H1 (cell line): Measurements from ENCODE around the gene C19orf73. TPM values are rescaled to one million over a fixed set of nuclear protein-coding genes. Genes with fewer than 3 reads are reported as not detected.

ENCODE experiments used
- CBX5 ChIP-seq: fragments of 300-800, 300-1000 bp; sonication (generic); IDR thresholded peaks from 2 replicates; pipeline ENCODE4 v1.7.1; 2016; ENCODE audit warnings: antibody characterized with exemption, low read length, low read depth
- HDAC6 ChIP-seq: IDR thresholded peaks from one replicate; pipeline ENCODE4 v1.7.1; 2012; ENCODE audit warnings: low read depth, mild to moderate bottlenecking, inconsistent platforms, low read length, moderate library complexity
- MAFK ChIP-seq: IDR thresholded peaks from 2 replicates; pipeline ENCODE4 v1.6.1; 2012; ENCODE audit warnings: low read depth, mild to moderate bottlenecking, improper control_type of control experiment, low read length
- polyA plus RNA-seq, 7 experiments: library from polyadenylated mRNA; depleted of rRNA in 3 of 7; stranded (reverse) in 5 of 7; unstranded in 2 of 7; fragments of >200 nt in 5 of 7; fragments of 200-250 nt in 2 of 7; gene quantifications; 1 replicate in 5 of 7; 2 replicates in 1 of 7; 4 replicates in 1 of 7; pipeline versions ENCODE4 v1.2.1 to v1.2.3, GENCODE V29; 2011 to 2013; ENCODE audit warnings: missing spikeins in 2 of 7, mixed read lengths in 2 of 7
- total RNA-seq: library from RNA; stranded (reverse); fragmentation: NEBNext Ultra II Directional; extraction: Animal tissue kit (Norgen Biotek cat#: 25700); gene quantifications from 2 replicates; pipeline ENCODE4 v1.2.1, GENCODE V29; 2021
- TF ChIP-seq, protein P1 (sequence below): IDR thresholded peaks from 2 replicates; pipeline ENCODE4 v1.6.1; 2011; ENCODE audit warnings: low read depth, mild to moderate bottlenecking, low read length; ENCODE audit not compliant: insufficient read depth

C19orf73 gene
- total and polyA plus RNA-seq, 2 of the 8 experiments (the other 6 are each of a cell fraction or from before 2014, with no cell fraction given) = 2.5 to 4.6 TPM

GRCh38 chr19:49161987-49162386 lies 43.0 kb upstream of the C19orf73 start (continued):
- TF ChIP-seq, protein P1, sequence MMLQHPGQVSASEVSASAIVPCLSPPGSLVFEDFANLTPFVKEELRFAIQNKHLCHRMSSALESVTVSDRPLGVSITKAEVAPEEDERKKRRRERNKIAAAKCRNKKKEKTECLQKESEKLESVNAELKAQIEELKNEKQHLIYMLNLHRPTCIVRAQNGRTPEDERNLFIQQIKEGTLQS = no peak
- no peak for TF ChIP-seq HDAC6
- TF ChIP-seq CBX5 = no peak
- no peak for TF ChIP-seq MAFK
